GM13977 (cell line): ENCODE results near the gene RNASEH2B.

Experiments
- DNase-seq: peaks from one replicate; pipeline ENCODE4 v3.0.0; 2012; ENCODE audit warnings: low spot score
- in situ Hi-C: fragments of 300-500 bp; cut with MboI; formaldehyde crosslinking; loops from one replicate; pipeline ENCODE4 v1.12.0; 2022; ENCODE audit warnings: low sequenced_read_pairs, low pct_unique_long_range_greater_than_20kb, mixed read lengths, inconsistent platforms; ENCODE audit not compliant: unreplicated experiment
- TF ChIP-seq, protein P1 (sequence below): IDR thresholded peaks from 2 replicates; pipeline ENCODE4 v1.5.1; 2012; ENCODE audit warnings: mild to moderate bottlenecking, control low read depth; ENCODE audit not compliant: insufficient read depth; ENCODE audit errors: extremely low read depth, missing control alignments

Gene RNASEH2B

DNA sequence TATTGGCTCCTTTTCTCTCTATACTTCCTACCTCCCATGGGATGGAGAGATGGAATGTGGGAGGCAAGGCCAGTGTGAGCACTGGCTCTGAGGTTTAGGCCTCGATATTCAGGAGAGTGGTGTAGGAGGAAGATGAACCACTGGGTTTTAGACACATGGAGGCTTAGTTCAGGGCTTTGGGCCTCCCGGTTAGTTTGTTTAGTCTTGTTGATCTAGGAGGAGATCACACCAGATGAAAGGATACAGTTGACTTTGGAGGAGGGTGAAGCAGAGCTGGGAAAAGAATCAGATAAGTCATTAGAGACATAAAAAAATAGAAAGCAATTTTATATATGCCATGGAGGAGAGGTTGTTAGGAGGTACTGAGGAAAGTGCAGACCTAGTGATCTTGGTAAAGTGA, 30.9 kb downstream of the RNASEH2B start:
- in situ Hi-C loops: no loop called here
- TF ChIP-seq, protein P1, sequence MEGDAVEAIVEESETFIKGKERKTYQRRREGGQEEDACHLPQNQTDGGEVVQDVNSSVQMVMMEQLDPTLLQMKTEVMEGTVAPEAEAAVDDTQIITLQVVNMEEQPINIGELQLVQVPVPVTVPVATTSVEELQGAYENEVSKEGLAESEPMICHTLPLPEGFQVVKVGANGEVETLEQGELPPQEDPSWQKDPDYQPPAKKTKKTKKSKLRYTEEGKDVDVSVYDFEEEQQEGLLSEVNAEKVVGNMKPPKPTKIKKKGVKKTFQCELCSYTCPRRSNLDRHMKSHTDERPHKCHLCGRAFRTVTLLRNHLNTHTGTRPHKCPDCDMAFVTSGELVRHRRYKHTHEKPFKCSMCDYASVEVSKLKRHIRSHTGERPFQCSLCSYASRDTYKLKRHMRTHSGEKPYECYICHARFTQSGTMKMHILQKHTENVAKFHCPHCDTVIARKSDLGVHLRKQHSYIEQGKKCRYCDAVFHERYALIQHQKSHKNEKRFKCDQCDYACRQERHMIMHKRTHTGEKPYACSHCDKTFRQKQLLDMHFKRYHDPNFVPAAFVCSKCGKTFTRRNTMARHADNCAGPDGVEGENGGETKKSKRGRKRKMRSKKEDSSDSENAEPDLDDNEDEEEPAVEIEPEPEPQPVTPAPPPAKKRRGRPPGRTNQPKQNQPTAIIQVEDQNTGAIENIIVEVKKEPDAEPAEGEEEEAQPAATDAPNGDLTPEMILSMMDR: no peak
- no peak for DNase-seq

DNA sequence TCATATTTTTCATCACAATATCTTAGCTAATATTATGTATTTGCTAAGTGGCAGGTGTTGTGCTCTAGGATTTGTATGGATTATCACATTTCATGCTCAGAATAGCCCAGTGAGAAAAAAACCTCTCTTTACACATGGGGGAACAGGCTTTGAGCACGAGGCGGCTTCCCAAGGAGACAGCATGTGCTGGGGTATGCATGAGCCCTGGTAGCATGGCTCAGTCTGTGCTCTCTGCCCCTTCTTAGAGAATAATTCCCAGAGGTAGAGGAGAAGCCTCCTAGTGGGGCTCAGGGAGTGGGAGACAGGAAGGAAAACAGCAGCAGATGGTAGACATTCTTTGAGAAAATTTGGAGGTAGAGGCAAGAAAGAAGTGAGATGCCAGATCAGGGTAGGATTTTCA, 31.6 kb downstream of the RNASEH2B start:
- in situ Hi-C loops: no loop called here
- DNase-seq: no peak
- TF ChIP-seq, protein P1: no peak

DNA sequence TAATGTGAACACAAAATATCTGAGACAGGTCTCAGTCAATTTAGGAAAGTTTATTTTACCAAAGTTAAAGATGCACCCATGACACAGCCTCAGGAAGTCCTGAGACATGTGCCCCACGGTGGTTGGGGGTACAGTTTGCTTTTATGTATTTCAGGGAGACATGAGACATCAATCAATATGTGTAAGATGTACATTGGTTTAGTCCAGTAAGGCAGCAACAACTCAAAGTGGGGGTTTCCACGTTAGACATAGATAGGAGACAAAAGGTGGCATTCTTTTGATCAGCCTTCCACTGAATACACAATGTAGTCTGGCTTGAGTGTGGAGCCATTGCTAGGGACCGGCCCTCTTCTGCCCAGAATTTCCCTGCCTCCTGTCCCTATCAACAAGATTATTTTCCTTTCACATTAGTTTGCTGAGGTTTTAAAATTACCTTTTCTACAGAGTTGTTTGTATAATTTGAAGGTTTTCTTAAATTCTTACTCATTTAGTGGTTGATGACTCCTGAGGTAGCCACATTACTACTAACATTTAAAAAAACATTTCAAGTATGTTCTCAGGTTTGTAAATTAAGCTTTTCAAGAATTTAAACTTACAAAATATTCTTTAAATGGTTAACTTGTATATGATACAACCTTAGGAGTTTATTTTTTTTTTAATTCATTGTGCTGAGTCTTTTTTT, 33.2 kb downstream of the RNASEH2B start:
- TF ChIP-seq, protein P1: no peak
- no peak for DNase-seq
- in situ Hi-C loops: no loop called here

DNA sequence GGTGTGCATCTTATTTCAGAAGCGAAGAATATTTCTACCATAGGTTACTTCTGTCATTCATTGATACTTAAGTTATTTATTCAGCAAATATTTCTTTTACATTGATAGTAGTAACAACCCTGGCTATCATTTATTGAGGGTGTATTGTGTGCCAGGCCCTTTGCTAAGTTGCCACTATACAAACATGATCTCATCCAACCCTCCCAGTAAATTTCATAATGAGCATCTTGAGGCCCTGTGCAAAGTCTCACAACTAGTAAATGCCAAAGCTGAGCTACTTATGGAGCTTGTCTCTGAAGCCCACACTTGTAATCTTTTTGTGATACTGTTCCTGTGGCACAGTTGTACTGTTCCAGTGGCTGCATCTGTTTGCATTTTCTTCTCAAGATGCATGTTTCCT, 36.1 kb downstream of the RNASEH2B start:
- no peak for DNase-seq
- TF ChIP-seq, protein P1: no peak

DNA sequence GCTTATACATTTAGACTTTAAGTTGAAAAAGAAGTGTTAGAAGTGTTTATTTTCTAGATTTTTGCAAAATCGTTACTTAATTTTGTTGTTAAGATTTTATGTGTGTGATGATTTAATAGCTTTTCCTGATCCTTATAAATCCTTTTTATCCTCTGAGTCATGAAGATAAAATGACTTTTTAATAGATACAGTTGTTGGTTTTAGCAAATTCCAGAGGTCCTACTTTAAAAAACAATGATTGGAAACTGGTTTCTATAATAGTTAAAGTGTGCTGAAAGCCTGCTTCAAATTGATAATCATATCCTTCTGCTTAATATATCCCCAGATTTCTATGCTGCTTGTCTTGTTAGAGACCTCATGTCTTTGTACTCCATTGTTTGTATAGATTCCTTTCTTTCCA, 39.0 kb downstream of the RNASEH2B start:
- DNase-seq: no peak
- in situ Hi-C loops: no loop called here
- TF ChIP-seq, protein P1: no peak

More for the DNA sequence above, 36.1 kb downstream of the RNASEH2B start:
- in situ Hi-C loops: no loop called here

DNA sequence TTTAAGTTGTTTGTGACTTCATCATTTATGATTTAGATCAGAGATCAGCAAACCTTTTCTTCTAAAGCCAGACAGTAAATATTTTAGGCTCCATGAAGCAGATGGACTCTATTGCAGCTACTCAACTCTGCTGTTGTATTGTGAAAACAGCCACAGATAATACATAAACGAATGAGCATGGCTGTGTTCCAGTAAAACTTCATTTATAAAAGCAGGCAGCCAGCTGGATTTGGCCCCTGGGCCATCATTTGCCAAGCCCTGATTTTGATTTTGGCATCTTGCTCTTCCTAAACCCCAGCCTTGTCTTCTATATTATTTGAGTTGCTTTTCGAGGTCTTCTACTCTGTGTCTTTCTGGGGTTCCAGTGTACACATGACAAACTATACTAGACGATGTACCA, 41.3 kb downstream of the RNASEH2B start:
- DNase-seq: no peak
- in situ Hi-C loops: no loop called here
- TF ChIP-seq, protein P1: no peak

DNA sequence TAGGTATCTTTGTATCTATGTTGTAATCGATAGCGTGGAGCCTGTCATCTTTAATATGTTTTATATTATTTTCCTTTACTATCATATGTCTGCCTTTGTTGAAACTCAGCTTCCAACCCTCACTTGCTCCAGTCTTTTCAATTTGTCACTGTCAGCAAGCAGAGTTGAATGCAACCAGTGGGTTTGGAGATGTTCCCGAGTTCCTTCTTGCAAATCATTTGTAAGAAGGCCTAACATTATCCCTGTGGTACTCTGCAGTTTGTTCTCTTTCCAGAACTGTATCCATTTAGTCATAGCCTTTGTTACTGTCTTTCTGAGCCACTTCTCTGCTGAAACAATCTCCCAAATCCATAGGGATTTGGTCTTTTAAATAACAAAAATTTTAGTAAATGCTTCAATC, 41.8 kb downstream of the RNASEH2B start:
- no peak for DNase-seq
- in situ Hi-C loops: no loop called here
- TF ChIP-seq, protein P1: no peak
